Right hindlimb (tissue), 1 donor: ENCODE measurements around the gene TGIF1.
"Not testable (repeated sequence)": the region's sequence is repeated elsewhere in the genome, so short reads cannot be mapped to it uniquely, and the experiment has no call there.

Experiments used
- DNase-seq: peaks from one replicate; pipeline ENCODE4 v3.0.0-alpha.2; 2018

The TGIF1 gene

DNA sequence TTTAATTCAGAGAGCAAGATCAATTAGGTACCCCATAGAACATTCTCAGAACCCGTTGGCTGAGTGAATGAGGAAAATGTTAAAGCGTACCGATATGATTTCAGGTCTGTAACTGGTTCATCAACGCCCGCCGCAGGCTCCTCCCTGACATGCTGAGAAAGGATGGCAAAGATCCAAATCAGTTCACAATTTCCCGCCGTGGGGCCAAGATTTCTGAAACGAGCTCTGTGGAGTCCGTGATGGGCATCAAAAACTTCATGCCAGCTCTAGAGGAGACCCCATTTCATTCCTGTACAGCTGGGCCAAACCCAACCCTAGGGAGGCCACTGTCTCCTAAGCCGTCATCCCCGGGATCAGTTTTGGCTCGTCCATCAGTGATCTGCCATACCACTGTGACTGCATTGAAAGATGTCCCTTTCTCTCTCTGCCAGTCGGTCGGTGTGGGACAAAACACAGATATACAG, 7.3 kb downstream of the TGIF1 start:
- DNase-seq, result no peak

DNA sequence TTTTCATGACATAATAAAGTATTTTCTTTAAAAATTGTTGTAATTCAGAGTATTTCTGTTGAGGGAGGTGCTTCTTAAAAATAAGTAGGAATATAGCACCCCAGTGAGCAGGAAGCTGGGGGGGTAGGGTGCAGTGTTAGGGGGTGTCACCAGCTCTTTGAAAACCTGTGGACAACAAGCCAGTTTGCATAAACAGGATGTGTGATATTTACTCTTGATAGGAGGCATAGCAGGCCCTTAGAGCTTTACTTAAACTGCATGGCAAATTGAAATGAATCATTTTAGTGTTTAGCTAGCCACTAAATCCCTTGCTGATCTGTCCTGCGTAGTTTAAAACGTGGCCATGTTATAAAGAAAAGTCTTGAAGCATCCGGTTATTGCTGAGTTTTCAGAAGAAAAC, 8.4 kb downstream of the TGIF1 start:
- DNase-seq, result no peak

DNA sequence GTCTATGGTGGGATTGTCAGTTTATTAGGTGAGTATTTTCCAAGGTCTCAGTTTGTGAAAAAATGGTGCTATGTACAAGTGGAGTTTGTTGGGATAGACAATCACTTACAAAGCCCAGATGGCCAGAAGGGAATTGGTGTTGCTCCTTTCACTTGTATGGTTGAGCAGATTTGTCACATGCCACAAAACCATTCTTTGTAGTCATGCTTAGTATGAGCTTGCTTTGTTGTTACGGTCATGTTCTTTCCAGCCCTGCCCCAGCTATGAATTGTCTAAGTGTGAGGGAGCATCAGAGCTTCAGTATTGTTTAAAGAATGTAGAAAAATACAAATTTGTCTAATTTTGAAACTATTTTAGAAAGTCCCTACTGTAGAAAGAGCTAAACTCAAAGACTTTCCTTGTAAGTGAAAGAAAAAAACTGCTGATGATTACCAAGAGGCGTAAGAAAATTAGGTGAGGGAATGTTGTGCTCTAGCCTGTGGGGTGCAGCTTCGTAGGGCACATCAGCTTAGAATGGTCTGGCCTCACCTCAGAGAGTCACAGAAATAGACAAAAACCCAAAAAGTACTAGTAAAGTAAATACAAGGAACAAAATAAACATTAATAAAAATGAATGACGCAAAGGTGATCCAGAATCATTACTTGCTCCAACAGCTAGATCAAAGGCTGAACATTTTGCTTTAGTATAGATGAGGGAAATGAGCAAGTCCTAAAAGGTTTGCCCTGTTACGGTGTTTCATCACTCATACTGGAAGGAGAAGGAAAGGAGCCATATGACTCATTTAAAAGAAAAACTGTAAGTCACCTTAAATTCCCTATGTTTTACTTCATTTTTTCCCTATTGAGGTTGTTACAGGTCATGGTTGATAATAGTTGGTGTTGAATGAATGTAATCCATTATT, 9.2 kb downstream of the TGIF1 start:
- no peak for DNase-seq

DNA sequence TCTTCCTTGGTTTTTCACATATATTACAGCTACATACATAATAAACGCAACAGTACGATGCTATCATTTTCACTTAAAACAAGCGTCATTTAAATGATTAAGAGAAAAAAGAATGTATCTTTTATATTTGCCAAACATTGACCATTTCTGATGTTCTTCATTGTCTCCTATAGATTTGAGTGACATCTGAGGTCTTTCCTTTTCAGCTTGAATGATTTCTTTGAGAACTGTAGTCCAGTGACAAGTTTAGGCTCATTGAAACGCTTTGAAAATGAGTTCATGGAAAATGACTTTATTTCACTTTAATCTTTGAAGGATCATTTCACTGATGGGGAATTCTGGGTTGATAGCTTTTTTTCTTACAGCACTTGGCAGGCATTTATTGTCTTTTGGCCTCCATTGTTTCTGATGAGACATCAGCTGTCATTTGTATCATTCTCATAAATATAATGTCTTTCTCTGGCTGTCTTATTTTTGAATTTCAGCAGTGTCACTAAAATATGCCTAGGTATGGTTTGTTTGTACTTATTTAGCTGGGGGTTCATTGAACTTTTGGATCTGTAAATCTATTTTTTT, 10.9 kb downstream of the TGIF1 start:
- DNase-seq, result no peak

DNA sequence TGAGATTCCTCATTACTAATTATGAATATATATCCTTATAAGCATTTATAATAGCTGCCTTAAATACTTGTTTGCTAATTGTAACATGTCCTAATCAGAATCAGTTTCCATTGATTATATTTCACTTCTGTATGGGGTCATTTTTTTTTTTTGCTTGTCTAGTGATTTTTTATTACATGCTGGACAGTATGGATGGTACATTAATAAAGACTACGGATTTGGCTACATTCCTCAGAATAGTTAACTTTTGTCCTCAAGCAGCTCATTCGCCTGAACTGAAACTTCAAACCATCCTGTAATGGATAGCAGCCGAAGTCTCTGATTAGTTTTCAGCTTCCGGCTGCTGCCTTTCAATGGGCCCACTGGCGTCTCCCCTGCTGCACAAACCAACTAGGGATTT, 11.7 kb downstream of the TGIF1 start:
- DNase-seq, result no peak

DNA sequence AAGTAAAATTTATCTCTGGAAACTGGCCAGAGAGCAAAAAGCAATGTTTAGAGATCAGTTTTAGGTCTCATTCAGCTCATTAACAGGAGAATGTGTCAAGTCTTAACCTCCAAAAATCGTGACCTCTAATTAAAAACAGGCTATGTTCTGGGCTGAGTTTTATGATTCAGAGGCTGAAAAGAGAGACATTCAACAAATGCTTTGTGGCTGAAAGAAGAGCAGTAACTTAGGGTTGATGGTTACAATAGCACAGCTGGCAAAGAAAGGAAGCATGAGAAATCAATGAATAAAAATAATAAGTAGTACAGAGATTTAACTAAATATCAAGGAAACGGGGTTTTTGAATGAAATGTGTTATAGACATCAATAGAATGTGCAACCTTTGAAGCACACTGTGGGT, 13.1 kb downstream of the TGIF1 start:
- DNase-seq, result no peak

DNA sequence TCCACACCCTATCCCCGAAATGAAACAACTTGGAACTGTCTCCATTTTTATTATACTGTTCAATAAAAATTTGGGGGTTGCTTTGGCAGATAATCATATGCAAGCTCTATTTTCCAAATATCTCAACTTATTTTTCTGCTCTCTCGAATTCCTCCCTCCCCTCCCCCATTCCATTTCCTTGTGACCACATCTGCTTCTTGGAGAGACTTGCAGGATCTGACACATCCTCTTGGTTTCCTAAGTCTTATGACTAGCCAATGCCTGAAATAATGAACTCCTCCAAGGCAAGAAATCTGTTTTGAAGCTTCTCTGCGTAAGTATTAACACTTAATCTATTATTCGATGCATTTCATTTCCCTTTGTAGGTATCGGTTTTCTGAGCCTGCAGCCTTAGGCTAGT, 16.1 kb downstream of the TGIF1 start:
- DNase-seq, result no peak

DNA sequence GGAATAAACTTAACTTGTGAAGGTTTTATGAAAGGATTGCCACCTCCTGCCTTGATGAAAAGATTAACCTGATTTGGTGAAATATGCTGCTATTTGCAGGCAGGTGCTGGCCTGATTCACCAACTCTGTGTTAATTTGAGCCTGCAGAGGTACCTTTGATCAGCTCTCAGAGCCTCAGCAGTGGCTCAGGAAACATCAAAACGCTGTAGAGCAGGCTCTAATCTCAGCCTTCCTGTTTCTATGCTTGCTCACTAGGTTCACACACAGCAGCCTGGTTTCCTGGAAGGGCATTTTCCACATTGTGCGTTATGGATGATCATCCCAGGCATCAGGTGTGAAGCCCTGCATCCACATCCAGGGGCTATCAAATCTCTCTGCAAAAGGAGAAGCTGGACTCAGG, 16.9 kb downstream of the TGIF1 start:
- DNase-seq, result no peak

DNA sequence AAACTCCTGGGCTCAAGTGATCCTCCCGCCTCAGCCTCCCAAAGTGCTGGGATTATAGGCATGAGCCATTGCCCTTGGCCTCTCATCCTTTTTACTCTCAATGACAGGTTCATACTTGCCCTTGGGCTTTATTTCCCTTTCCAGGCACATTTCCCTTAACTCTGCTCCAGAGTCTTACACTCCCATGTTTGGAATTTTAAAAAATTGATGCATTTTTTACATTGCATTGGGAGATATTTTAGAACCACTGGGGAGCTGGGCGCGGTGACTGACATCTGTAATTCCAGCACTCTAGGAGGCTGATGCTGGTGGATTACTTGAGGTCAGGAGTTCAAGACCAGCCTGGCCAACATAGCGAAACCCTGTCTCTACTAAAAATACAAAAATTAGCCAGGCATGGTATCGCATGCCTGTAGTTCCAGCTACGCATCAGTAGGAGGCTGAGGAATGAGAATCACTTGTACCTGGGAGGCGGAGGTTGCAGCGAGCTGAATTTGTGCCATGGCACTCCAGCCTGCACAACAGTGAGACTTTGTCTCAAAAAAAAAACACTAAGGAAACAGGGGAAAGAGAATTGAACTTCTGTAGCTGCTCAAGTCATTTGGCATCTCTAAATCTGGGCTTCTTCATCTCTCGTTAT, 18.2 kb downstream of the TGIF1 start:
- no peak for DNase-seq

DNA sequence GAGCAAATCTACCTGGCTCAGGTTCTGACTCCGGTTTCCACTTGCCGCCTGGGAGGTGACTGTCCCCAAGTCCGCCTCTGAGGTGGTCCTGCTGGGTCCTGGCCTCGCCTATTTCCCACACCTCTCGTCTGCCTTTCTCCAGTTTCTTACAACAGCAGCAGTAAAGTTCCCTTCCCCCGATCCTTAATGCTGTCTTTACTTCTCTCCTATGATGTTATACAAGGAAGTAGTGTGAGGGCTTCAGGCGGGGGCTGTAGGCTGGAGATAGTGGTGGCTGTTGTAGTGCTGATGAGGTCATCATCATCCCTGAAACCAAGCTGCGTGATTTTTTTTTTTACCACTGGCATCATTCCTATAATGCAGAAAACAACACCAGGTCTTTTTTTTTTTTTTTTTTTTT, 18.9 kb downstream of the TGIF1 start:
- no peak for DNase-seq

DNA sequence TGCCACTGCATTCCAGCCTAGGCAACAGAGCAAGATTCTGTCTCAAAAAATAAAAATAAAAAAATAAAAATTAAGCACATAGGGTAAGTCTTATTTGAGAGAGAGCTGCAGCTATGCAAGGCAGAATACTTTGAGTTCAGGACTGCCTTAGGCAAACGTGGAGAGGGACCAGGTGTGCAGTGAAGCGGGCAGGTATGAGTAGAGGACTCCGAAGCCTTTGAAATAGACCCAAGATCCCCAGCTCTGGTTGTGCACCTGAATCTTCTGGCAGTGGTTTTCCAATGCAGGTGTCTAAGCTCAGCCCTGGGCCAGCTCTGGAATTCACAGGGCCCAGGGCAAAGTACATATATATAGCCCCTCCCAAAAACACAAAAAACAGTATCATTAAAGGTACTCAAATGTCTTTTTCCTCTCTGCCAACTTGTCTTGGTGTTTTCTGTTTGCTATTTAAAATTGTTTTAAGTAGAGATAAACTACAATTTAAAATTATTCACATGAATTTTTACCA, 21.2 kb downstream of the TGIF1 start:
- DNase-seq, result no peak

DNA sequence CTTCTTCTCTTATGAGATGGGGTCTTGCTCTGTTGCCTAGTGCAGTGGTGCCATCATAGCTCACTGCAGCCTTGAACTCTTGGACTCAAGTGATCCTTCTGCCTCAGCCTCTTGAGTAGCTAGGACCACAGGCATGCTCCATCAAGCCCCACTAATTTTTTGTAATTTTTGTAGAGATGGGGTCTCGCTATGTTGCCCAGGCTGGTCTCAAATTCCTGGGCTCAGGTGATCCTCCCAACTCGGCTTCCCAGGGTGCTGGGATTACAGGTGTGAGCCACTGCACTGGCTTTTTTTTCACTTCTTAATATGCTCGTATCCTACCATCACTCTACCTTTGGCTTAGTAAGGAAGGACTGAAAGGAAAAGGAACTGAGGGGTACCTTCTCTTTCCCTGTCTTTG, 22.1 kb downstream of the TGIF1 start:
- DNase-seq, result not testable (repeated sequence)

DNA sequence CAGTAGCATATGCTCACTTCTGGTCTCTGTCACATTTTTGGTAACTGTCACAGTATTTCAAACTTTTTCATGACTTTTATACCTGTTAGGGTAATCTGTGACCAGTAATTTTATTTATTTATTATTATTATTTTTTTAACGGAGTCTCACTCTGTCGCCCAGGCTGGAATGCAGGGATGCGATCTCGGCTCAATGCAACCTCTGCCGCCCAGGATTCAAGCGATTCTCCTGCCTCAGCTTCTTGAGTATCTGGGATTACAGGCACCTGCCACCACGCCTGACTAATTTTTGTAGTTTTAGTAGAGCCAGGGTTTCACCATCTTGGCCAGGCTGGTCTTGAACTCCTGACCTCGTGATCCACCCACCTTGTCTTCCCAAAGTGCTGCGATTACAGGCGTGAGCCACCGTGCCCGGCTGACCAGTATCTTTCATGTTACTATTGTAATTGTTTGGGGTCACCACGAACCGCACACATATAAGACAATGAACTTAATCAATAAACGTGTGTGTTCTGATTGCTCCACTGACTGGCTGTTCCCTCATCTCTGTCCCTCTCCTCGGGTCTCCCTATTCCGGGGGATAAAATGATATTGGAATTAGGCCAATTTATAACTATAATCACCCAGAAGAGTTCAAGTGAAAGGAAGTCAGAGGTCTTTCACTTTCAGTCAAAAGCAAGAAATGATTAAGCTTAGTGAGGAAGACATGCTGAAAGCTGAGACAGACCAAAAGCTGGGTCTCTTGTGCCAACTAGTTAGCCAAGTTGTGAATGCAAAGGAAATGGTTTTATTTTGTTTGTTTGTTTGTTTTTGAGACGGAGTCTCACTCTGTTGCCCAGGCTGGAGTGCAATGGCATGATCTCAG, 22.9 kb downstream of the TGIF1 start:
- no peak for DNase-seq

DNA sequence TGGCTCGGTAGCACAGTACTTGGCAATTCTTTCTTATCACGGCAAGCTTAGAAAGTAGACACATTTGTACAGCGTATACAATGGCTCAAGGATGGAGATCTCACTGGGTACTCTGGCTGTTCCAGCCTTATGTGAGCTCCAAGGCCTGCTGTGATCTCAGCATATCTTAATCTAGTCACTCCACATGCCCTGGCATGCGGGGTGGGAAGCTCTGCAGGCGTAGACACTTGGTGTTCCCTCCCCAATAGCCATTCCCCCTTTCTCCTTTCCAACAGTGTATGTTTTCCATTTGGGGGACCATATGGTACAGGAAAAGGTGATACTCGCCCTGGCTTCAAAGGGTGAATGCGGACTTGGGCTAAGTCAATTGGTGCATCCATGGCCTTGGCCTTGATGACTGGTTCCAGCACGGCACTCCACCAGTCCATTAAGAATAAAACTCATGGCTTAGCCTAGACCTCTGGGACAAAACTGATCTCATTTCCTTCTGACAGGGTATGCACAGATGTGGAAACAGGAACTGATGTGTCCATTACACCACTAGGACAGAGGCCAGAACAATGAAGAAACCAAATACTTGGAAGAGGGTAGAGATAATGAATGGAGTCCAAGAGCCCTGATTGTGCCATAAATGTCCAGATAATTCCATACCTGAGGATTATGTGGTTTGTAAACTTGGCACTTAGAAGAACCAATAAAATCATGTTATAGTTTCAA, 28.4 kb downstream of the TGIF1 start:
- no peak for DNase-seq

DNA sequence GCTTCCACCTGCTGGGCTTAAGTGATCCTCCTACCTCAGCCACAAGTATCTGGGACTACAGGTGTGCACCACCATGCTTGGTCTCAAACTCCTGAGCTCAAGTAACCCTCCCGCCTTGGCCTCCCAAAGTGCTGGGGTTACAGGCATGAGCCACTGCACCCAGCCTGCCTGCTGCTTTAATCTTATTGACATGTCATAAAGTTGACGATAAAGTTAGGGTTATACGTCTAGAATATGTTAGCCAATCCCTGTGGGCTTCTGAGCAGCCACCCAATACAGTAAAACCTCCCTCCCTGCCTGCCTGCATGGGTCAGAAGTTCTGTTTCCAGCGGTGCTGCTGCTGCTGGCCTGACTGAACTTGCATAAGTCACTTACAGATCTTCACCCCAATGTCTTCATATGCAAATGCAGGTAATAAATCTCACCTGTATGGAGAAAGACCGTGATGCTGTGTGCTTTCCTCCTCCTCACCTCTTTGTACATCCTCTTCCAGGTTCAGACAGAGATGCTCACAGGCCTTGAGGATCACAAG, 30.1 kb downstream of the TGIF1 start:
- no peak for DNase-seq

DNA sequence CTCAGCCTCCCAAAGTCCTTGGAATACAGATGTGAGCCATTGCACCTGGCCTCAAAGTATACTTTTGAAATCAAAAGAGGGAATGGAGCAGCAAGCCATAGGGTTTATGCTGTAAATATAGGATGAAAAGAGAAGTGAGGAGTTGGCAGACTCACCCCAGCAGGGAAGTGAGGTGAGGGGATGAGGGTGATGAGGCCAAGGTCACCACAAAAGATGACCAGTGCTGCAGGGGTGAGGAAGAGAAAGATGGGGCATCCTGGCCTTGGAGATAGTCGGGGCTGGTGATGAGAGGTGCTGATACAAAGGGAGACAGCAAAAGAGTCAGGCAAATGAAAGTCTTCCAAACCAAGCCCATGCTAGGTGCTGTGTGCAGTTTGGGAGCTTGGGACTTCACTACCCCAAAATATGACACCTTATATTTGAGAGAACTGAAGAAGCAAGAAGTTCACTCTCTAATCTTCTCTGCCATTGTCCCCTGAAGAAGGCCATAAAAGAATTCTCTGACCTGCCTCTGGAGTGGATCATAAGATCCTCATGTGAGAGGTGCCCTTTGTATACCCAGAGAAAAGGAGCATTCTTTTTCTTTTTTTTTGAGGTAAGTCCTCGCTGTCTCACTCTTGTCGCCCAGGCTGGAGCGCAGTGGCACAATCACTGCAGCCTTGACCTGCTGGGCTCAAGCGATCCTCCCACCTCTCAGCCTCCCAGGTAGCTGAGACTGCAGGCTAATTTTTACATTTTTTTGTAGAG, 31.0 kb downstream of the TGIF1 start:
- no peak for DNase-seq

DNA sequence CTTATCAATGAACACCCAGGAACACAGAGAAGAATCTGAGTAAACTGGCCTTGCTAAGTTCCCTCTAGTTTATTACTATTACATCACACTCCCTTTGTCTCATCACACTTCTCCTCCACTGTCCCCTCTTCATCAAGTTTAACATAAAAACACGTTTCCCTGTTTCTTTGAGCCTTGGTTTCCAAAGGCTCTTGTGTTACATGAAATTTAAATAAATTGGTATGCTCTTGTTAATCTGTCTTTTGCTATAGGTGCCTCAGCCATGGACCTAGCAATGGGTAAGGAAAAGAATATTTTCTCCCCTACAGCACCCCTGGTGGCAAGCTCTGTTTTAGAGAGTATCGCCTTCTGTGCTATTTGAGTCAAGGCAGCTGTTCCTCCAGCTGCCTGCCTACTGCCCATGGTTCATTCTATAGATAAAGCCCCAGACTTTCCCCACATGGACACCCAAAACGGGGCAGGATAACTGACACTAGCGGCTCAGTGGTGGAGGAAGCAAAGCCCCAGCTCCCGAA, 31.8 kb downstream of the TGIF1 start:
- peak; percentile 67 for DNase-seq

DNA sequence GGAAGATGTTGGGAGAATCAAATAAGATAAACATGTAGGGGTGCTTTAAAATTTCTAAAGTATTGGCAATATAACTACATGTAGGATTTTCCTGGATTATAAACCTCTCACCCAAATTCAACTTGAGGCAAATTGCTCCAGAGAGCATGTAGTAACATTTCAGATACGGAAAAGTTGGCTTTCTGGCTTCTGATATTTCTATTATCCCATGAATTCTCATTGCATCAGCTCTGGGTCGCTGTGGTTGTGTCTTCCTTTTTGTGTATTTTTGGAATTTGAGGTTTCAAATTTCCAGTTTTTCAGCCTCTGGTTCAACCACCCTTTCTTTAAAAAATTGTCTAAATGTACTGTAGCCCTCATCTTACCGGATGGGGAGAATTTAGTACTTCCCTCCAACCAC, 32.3 kb downstream of the TGIF1 start:
- DNase-seq, result no peak

DNA sequence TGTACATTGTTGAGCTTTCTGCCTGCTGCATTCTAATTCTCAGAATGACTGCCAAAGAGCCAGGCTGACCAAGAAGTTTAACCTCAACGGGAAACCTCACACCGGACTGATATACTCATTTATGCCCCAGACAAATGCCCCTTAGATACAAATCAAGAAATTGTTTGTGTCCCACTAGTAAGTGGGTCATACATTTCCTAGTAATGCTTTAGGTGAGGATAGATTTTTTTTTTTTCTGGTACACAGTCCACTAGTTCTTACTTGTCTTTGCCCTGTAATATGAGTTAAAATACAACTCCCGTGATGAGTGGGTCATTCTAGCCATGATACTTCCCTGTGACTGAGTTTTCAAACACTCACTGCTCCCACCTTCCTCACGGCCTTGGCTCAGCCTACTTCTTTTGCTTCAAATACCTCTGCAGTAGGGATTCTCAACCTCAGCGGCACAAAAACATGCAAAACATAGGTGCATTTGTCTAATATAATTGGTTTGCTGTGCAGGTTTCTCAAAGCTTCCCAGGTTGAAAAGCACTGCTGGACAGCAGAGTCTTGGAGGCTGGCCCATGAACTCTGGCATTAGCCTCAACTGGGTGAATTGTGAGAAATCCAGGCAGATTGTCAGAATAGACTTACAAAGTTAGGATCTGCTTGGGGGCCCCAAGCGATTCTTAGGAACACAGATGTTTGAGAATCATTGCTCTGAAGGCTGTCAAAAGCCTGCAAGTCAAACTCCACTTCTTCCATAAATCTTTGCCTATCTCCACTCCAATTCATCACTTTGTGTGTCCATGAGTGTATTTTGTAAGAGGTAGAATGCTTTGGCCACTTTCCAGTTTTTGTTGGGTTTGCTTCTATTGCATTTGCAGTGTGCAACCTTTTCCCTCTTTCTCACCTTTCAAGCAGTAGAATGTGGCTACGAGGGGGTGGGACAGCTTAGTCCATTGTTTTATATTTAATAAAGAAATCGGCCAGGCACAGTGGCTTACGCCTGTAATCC, 35.5 kb downstream of the TGIF1 start:
- DNase-seq, result no peak

DNA sequence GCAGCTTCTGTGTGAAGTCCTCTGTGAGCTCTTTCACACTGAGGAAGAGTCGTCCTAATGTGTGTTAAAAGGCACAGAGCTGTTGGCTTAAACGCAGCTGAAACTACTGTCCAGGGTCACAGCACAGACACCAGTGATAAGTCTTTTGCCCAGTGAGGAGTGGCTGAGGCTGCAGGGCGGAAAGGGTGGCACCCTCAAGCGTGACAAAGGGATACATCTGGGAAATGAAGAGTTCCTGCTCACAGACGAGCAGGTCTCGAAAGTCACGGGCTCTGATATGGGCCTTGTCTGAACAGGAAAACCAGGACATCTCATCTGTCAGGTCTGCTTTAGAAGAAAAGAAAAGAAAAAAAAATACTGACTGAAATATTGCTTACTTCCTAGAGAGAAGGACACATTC, 36.5 kb downstream of the TGIF1 start:
- no peak for DNase-seq
